GM19395 (cell line): ENCODE results near the gene SMYD3.
"Not testable (repeated sequence)": the region's sequence is repeated elsewhere in the genome, so short reads cannot be mapped to it uniquely, and the experiment has no call there.

ENCODE experiments used
- ATAC-seq: cut with Tn5 transposase; IDR thresholded peaks from one replicate; pipeline ENCODE4 v1.9.1; 2021; ENCODE audit warnings: mild to moderate bottlenecking, moderate library complexity; ENCODE audit not compliant: unreplicated experiment

Gene SMYD3

DNA sequence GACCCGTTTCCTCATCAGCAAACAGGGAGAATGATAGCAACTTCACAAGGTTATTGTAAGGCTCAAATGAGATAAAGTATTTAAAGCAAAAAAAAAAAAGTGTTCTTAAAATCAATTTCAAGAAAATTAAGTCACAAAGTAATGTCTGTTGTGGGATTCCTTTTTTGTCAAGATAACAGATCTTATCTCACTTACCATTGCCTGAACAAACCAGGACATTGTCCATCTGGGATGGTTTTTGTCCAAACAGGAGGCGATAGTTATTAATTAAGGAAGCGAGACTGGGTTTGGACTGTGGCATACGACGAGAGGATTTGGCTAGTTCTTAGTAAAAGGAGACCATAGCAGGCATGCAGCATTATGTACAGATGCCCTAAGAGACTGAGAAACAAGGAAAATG is 458.4 kb downstream of the SMYD3 start:
- no peak for ATAC-seq

DNA sequence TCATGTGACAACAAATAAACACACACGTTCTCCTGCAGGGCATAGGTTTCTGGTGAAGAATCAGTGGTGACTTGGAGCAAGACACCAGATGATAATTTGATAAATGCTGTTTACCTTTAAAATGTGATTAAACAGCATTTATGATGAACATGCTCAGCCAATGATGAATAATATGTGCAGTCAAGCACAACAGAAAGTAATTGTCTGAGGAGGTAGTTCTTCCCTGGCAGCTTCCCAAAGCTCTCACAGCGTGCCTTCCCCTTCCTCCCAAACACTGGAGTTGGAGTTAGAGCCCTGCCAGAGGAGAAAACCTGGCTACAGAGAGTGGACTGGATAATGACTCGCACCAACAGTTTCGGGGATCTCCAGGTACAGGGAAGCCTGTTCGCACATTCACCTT is 463.5 kb downstream of the SMYD3 start:
- ATAC-seq = no peak

DNA sequence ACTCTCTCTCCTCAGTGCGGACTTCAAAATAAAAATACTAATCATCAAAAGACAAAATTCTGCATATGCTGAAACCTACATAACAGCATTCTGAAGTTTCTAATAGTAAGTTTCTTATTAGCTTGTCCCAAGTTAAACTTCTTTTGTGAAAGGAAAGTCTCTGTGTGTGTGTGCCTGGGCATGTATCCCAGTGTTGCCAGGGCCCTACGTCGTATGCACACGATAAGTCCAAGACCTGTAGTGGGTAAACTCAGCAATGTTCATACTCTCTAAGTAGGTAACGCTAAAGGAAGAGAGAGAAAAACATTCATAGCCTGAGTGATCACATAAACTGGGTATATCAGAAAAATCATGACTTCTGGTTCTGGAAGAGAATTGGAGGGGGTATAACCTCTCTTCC is 465.7 kb downstream of the SMYD3 start:
- no peak for ATAC-seq

DNA sequence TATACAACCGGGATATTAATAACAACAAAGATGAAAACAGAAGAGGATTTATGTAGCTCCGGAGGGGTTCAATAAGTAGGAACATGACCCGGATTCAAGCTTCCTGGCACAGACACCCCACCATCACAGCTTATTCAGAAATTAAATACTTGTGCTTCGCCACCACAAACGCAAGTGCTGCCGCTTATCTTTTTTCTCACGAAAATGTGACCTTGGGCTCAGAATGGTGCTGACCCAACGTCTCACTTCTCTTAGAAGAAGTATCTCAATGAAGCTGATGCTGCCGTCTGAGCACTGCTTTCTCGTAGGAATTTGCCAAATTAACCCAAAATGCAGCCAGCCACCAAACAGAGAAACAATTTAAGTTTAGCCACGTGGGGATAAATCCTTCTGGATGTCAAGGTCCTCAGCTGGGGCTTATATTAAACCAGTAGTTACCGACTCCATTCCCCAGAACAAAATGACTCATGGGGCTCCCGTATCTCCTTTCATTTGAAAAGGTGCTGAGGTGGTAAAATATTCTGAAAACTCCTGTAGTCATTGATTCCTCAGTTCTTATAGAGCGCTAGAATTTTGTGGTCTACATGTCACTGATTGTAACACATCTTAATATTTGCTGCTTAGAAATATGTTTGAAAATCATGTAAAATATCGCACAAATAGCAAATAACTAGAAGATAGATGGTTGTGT is 466.7 kb downstream of the SMYD3 start:
- no peak for ATAC-seq

DNA sequence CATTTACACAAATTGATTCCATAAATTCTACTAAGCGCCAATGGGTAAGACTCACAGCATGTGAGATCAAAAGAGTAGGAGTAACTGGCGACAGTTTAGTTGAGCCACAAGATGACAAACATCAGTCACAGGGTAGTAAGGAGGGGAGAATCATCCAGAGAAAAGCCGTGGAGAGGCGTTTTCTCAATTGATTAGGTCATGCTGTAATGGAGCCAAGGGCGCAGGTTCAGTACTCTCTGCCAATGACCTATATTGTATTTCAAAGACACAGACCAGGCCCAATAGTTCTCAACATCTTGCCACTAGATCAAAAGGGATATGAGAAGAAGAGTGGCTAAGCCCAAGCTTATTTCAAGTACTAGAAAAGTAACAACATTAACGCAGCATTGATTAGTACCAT is 467.5 kb downstream of the SMYD3 start:
- ATAC-seq = no peak

DNA sequence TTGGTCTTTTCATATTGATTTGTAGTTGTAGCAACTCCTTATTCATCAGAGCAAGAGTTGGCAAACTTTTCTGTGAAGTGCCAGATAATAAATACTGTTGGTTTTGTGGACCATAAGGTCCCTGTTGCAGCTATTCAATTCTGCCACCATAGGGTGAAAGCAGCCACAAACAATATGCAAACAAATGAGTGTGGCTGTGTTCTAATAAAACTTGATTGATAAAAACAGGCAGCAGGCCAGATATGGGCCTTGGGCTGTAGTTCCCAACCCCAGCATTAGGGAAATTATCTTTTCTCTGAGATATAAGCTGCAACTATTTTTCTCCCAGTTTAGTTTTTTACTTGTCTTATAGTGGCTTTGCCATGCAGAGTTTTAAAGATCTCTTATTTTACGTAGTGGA is 469.2 kb downstream of the SMYD3 start:
- ATAC-seq = no peak

DNA sequence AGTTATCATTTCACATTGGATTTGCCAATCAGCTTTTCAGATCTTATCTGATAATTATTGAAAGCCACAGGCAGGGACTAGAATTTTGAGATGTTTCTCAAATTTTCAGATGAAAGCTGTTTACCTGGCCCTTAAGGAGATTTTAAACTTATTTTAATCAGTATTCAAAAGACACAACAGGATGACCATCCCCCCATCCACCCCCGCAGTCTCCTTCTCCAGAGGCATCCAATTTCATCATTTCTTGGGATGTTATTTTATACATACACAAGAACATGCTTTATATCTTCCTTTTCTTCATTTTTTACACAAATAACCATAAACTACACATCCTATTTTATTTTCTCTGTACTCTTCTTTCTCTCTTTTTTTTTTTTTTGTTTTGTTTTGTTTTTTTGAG is 470.9 kb downstream of the SMYD3 start:
- no peak for ATAC-seq

DNA sequence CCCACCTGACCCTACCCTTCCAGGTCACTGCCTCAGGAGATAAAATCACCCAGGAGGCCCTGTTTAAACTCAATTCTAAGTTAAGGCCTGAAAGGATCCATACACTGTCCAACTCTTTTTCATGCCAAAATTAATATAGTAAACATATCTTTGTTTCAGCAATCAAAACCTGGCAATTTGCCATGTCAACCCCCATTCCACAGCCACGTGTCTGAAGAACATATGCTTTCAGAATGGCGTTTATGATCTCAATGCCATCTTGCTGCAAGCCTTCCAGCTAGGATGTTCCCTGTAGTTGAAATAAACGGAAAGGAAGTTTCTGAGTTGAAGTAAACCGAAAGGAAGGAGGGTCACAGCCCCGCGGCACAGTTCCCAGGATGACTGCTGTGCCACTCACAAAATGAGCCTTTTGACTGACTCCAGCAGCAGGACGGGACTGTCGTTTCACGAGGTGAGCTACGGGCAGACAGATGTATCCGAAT is 472.0 kb downstream of the SMYD3 start:
- no peak for ATAC-seq

DNA sequence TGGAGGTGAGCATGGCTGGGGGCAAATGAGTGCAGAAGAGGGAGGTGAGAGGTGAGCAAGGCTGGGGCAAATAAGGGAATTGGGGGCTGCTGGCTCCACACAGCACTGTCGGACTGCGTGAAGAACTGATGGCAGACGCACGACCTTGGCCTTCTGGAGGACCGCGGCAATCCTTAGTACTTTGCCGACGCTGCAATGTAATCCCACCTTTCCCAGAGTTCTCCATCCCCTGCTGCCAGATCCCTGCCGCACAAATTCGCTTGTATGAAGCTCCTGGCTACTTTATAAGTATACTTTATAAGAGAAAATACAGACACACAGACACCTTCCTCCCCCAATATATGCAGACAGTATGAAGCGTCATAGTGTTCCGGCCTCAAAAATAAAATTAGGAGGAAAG is 472.4 kb downstream of the SMYD3 start:
- ATAC-seq = no peak

DNA sequence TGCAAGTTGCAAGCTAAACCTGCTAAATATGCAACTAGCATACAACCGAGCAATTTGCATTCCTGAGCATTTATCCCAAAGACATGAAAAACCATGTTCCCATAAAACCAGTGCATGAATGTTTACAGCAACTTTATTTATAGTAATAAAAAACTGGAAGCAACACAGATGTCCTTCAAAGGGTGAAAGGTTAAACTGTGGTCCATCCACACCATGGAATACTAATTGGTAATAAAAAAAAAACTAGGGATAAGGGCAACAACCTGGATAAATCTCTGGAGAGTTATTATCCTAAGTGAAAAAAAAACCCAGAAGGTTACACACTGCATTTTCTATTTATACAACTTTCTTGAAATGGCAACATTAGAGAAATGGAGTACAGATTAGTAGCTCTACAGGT is 474.1 kb downstream of the SMYD3 start:
- no peak for ATAC-seq

DNA sequence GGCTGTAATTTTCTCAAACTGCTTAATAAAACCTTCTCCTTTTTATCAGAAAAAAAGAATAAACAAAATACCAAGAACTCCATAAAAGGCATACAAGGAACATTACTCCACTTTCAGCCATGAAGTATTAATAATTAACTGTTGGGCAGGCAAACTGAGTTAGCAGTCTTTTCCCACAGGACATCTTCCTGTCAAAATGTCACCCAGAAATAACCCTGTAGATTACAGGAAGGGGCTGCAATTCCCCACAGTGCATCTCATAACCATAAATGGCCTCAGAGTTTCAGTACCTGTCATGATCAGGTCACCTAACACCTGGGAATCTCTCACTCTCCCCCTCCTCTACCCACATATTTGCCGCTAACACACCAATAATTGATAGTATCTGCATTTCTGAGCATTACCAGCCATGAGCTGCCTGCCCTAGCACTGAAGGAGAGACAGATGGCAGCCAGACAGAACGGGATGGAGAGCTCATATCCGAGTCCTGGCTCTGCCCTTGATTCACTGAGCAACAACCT is 475.0 kb downstream of the SMYD3 start:
- no peak for ATAC-seq

DNA sequence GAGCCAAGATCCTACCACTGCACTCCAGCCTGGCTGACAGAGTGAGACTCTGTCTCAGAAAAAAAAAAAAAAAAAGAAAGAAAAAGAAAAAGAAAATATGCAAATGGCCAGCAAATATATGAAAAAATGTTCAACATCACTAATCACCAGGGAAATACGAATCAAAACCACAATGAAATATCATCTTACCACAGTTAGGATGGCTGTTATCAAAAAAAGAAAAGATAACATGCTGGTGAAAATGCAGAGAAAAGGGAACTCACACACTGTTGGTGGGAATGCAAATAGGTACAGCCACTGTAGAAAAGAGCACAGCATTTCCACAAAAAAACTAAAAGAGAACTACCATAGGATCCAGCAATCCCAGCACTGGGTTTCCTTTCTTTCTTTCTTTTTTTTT is 477.5 kb downstream of the SMYD3 start:
- ATAC-seq = no peak

DNA sequence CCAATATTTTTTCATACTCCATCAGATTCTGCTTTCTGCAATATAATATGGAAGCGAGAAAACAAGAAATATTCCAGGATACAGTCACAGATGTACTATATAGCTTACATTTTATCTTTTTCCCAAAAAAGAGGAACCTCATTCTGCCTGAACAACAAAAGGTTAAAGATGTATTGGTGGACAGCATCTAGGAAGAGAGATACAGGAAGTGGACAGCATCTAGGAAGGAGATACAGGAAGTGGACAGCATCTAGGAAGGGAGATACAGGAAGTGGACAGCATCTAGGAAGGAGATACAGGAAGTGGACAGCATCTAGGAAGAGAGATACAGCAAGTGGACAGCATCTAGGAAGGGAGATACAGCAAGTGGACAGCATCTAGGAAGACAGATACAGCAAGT is 483.0 kb downstream of the SMYD3 start:
- ATAC-seq = not testable (repeated sequence)

DNA sequence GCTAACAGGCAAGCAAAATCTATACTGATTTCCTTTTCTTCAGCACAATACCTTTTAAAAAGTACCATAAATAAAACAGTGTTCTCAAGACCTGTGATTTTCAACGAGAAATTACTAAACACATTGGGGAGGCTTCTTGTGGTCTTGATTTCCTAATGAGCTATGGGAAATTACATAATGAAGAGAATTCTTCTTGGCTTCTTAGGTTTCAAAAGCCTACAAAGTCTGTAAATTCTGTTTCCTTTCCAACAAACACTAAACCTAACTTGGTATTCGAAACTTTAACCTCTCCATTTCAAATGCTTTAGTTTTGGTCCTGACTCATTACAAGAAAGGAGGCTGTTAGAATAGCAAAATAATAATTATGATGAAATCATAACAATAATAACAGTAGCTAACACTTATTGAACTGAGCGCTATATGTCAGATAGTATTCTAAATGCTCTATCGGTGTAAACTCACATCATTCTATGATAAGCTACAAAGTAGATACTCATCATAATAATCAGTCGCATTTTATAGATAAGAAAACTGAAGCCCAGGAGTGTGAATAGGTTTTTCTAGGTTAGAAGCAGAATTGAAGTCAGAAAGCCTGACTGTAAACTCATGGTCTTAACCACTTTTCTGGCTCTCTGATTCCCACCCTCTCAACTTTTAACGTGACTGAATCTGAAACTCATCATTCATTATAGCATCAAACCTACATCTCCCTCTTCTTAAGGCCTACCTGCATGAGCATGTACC is 486.7 kb downstream of the SMYD3 start:
- no peak for ATAC-seq

DNA sequence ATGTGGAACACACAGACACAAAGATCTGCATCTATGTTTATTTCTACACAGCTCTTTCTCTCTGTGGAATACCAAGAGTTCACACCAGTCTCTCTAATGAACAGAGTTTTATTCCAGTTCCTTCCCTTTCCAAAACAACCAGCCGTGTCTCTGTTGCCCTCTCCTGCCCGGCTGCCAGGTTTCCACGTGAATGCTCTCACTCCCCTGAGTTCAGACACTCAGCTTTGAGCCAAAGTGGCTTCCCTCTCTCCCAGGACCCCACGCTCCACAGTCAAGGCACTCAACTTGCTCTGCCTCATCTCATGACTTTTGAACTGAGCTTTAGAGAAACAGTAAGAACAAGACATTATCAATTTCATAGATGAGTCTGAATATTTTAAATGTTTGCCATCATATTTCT is 488.9 kb downstream of the SMYD3 start:
- ATAC-seq = no peak

DNA sequence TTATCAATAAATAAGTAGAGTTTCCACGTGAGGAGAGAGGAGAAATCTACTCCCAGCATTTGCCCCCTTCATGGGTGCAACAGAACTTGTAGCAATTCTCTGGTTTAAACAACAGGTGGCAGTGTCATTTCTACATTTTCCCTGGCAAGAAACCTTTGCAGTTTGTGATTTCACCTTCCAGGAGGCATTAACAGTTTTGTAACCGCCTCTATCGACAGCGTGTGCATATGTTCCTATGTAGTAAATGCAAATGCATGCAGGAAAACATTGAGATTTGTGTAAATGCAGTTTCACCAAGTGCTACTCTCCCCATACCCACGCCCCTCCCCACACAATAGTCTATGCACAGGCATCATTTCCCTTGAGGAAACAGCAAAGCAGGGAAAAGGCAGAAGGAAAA is 494.7 kb downstream of the SMYD3 start:
- peak; percentile 63 for ATAC-seq

DNA sequence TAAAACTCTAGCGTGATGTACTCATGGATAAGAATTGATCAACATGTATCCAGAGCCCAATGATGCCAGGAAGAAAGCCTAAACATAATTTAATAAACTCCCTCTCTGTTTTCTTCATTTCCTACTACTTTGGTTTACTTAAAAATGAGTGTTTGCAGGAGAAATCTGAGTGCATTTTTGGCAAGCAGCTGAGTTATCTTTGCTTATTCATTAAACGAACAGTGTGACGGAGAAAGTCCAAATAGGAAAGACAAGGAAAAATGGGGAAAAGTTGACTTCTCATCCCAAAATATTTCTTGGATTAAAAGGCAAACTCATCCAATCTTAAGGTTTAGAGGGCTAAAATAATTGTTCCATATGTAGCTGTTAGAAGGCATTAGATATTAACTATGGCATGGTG is 496.7 kb downstream of the SMYD3 start:
- no peak for ATAC-seq

DNA sequence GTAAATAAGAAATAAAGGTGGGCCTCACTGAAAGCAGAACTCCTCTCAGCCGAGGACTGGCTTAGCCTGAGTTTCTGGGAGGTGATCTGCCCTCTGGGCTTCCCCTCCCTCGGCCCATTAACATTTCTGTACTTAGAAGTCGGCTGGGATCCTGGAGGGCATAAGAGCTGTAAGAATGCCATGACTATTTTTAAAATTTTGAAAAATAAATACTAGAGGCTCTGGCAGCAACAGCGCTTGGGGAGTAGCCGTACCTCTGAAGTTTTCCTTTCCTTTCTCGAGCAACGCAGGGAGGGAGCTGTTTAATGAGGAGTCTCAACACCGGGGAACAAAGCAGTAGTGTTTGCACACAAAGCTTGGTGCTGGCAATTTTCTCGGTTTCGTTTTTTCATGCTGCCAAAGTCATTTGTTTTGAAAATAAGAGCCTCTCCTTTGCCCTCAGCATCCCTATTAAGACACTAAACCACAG is 498.7 kb downstream of the SMYD3 start:
- ATAC-seq = no peak

DNA sequence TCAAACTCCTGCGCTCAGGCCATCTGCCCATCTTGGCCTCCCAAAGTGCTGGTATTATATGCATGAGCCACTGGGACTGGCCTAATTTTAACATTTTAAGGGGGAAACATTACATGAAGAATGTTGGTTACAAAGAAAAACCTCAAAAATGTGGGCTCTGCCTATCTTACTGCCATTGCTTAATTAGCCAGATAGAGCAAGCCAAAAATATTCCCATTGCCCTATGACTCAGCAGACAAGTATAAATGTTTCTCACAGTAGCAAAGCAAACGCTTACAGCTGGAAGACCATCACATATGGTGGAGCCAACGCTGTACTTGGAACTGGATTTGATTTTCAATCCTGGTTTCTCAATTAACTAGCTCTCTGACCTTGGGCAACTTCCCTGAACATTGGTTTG is 502.0 kb downstream of the SMYD3 start:
- no peak for ATAC-seq

DNA sequence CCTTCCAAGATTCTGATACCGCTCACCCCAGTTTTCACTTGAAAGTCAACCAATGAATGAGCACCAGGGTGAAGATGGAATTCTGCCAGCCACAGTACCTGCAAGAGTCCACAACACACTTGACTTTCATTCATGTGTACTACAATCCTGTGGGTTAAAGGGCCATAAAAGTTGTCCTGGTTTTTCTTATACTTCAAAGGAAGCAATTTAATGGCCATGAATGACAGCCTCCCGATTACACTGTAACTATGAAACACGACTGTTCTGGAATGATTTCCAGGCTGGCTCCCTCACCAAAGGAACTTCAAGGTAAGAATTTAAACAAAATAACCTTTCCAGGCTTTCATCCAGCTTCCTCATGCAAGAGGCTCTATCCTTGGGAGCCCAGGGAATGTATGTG is 502.8 kb downstream of the SMYD3 start:
- no peak for ATAC-seq

DNA sequence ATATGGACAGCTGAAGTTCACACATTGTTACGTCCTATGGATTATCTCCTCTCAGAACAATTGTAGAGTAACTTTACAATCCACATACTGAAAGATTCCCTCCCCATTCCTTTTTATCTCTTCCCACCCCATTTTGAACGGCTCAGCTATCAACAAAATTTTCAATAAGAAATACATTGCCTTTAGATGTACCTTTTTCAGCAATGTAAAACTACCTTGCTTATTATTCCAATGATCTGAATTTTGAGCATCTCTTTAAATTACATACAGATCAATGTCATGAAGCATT is 503.7 kb downstream of the SMYD3 start:
- ATAC-seq = no peak

DNA sequence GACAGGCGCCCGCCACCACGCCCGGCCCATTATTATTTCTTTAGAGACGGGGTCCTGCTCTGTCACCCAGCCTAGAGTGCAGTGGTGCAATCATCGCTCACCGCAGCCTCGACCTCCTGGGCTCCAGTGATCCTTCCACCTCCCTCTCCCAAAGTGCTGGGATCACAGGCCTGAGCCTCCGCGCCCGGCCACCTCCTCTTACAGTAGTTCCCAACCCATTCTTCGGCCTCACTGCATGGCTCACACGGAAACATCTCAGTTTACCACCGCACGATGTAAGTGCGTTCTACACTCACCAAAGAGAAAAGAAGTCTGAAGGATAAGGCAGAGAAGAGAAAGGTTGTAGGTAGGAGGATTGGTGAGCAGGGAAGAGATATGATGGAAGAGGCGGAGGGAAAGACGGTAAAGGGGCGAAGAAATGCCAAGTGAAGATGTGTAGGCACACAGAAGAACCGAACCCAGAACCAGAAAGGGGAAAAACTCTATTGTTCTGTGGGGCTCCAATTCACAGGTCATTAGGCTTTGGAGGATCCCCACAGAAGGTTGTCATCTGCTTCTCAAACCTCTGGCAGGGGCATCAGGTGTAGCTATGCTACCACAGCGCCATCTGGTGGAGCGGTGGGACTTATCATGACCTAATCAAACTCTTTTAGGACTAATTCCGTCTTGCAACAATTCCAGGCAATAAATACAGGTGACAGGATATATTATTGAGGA is 504.2 kb downstream of the SMYD3 start:
- peak; percentile 79 for ATAC-seq
